Left ventricle myocardium inferior (tissue), 1 donor: ENCODE results near the gene ZNF594. TPM values are rescaled to one million over a fixed set of nuclear protein-coding genes. Genes with fewer than 3 reads are reported as not detected.
"Not testable (repeated sequence)": the region's sequence is repeated elsewhere in the genome, so short reads cannot be mapped to it uniquely, and the experiment has no call there.

ENCODE experiments used
- DNase-seq: peaks from one replicate; pipeline ENCODE4 v3.0.0-alpha.2; 2020
- H3K27ac ChIP-seq: fragments of 200-600 bp; replicated peaks from 2 replicates; pipeline ENCODE4 v1.8.0; 2021
- H3K27me3 ChIP-seq: fragments of 200-600 bp; 2 replicates; pipeline ENCODE4 v1.8.0; 2021; ENCODE audit warnings: low read depth
- H3K36me3 ChIP-seq: fragments of 200-600 bp; 2 replicates; pipeline ENCODE4 v1.8.0; 2021
- H3K4me1 ChIP-seq: fragments of 200-600 bp; 2 replicates; pipeline ENCODE4 v1.8.0; 2021
- H3K4me3 ChIP-seq: fragments of 200-600 bp; 2 replicates; pipeline ENCODE4 v1.8.0; 2021; ENCODE audit warnings: mild to moderate bottlenecking, moderate library complexity
- H3K9me3 ChIP-seq: fragments of 200-600 bp; replicated peaks from 2 replicates; pipeline ENCODE4 v1.8.0; 2021
- intact Hi-C: fragments of 100-400 bp; cut with micrococcal nuclease; formaldehyde crosslinking; loops from one replicate; pipeline ENCODE4 v1.11.0; 2022
- total RNA-seq: library from RNA; stranded (reverse); fragmentation: NEBNext Ultra II Directional; extraction: Animal tissue kit (Norgen Biotek cat#: 25700); gene quantifications from one replicate; pipeline ENCODE4 v1.2.1, GENCODE V29; 2021
- TF ChIP-seq, protein P1 (sequence below): fragments of 200-600 bp; IDR thresholded peaks from 2 replicates; pipeline ENCODE4 v1.8.0; 2021; ENCODE audit warnings: antibody characterized with exemption, mild to moderate bottlenecking, borderline replicate concordance
- donor health status: DM: no; HTN: yes; CAD: no; lungs with severe emphysema.

The ZNF594 gene
- total RNA-seq, 1 donor from 2014 or later, result 7.7 TPM

GRCh38 chr17:5179003-5179402 is 12.7 kb downstream of the ZNF594 start:
- Histone ChIP-seq H3K4me3 (no peak overlapping the region), H3K36me3 (peaks cover 84% of the 10 kb centered on the region)
- TF ChIP-seq, protein P1, sequence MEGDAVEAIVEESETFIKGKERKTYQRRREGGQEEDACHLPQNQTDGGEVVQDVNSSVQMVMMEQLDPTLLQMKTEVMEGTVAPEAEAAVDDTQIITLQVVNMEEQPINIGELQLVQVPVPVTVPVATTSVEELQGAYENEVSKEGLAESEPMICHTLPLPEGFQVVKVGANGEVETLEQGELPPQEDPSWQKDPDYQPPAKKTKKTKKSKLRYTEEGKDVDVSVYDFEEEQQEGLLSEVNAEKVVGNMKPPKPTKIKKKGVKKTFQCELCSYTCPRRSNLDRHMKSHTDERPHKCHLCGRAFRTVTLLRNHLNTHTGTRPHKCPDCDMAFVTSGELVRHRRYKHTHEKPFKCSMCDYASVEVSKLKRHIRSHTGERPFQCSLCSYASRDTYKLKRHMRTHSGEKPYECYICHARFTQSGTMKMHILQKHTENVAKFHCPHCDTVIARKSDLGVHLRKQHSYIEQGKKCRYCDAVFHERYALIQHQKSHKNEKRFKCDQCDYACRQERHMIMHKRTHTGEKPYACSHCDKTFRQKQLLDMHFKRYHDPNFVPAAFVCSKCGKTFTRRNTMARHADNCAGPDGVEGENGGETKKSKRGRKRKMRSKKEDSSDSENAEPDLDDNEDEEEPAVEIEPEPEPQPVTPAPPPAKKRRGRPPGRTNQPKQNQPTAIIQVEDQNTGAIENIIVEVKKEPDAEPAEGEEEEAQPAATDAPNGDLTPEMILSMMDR, result no peak

GRCh38 chr17:5175027-5175426 is 16.6 kb downstream of the ZNF594 start:
- H3K4me1 ChIP-seq, H3K27me3 ChIP-seq, H3K4me3 ChIP-seq, H3K27ac ChIP-seq, DNase-seq, intact Hi-C loops: not testable (repeated sequence)
- Histone ChIP-seq H3K36me3 (peaks cover 53% of the 10 kb centered on the region), H3K9me3 (peaks cover 78% of the 10 kb centered on the region)

More at GRCh38 chr17:5179003-5179402, 12.7 kb downstream of the ZNF594 start:
- no peak overlapping the region for H3K27ac ChIP-seq
- no peaks in the 10 kb centered on the region for H3K4me1 ChIP-seq
- intact Hi-C loops, result no loop called here
- H3K27me3 ChIP-seq, result no peaks in the 10 kb centered on the region
- H3K9me3 ChIP-seq, result peaks cover 98% of the 10 kb centered on the region
- no peak for DNase-seq

DNA sequence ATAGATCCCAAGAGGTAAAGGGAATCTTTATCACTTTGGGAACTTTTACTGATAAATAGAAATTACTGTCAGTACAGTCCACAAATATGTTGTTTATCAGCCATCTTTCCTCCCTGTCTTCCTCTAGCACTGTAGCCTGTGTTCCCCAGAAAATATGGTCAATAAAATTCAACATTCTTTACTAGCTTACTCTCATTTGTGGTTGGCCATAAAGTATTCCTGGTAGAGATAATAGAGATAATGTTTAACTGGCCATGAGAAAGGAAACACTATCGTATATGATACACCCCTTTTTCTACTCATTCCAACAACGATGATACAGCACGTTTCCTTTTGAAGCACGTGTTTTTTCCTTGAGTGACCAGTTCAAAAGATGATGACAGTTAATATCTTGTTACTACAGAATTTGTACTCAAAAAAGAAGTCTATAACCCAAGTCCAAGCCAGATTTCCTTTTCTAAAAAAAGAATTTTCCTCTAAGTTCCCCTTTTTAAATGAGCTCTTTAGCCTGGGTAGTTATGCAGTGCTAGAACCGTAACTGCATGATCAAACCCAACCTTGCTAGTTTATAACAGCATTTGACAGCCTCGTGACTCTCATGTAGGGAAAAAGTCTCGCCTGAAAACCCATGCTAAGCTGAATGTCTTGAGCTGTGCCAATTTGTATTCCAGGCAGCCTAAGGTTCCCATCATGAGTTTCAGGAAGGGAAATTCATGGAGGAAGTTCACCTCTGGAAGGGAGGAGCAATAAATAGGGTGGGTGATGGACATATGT is 25.7 kb downstream of the ZNF594 start:
- H3K4me3 ChIP-seq, DNase-seq, H3K9me3 ChIP-seq, H3K36me3 ChIP-seq, H3K27me3 ChIP-seq, H3K27ac ChIP-seq, intact Hi-C loops, H3K4me1 ChIP-seq: not testable (repeated sequence)

GRCh38 chr17:5164436-5164835 is 27.2 kb downstream of the ZNF594 start:
- H3K27me3 ChIP-seq, result peaks cover 1% of the 10 kb centered on the region
- no peak overlapping the region for H3K27ac ChIP-seq
- H3K36me3 ChIP-seq, result no peaks in the 10 kb centered on the region
- TF ChIP-seq, protein P1, result no peak
- intact Hi-C loops, result no loop called here
- DNase-seq, result no peak
- H3K4me1 ChIP-seq, result no peaks in the 10 kb centered on the region
- no peak overlapping the region for H3K4me3 ChIP-seq
- H3K9me3 ChIP-seq, result no peaks in the 10 kb centered on the region

- H3K27ac ChIP-seq, H3K9me3 ChIP-seq, intact Hi-C loops, H3K36me3 ChIP-seq, H3K4me1 ChIP-seq, H3K4me3 ChIP-seq, DNase-seq: not testable (repeated sequence)
- H3K27me3 ChIP-seq, result peaks cover 26% of the 10 kb centered on the region
Measured at GRCh38 chr17:5161793-5162192, 29.9 kb downstream of the ZNF594 start.

DNA sequence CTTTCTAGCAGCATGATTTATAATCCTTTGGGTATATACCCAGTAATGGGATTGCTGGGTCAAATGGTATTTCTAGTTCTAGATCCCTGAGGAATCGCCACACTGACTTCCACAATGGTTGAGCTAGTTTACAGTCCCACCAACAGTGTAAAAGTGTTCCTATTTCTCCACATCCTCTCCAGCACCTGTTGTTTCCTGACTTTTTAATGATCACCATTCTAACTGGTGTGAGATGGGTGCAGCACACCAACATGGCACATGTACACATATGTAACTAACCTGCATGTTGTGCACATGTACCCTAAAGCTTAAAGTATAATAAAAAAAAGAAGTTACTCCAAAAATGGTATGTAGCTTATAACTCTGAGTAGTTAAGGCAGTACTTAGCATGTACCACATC is 31.0 kb downstream of the ZNF594 start:
- DNase-seq, intact Hi-C loops, H3K4me1 ChIP-seq, H3K4me3 ChIP-seq, H3K9me3 ChIP-seq, H3K36me3 ChIP-seq, H3K27ac ChIP-seq: not testable (repeated sequence)
- H3K27me3 ChIP-seq, result peaks cover 27% of the 10 kb centered on the region

- H3K9me3 ChIP-seq, H3K4me1 ChIP-seq, H3K27ac ChIP-seq, DNase-seq, H3K36me3 ChIP-seq, intact Hi-C loops, H3K4me3 ChIP-seq: not testable (repeated sequence)
- H3K27me3 ChIP-seq, result peaks cover 41% of the 10 kb centered on the region
Measured at GRCh38 chr17:5146122-5146521, 45.5 kb downstream of the ZNF594 start.

GRCh38 chr17:5142877-5143276 is 48.8 kb downstream of the ZNF594 start:
- H3K27me3 ChIP-seq, result peaks cover 26% of the 10 kb centered on the region
- DNase-seq, H3K27ac ChIP-seq, intact Hi-C loops, H3K36me3 ChIP-seq, H3K9me3 ChIP-seq, H3K4me1 ChIP-seq, H3K4me3 ChIP-seq: not testable (repeated sequence)
